ENCODE measurements around the gene SLC23A2. TPM values are rescaled to one million over a fixed set of nuclear protein-coding genes. Genes with fewer than 3 reads are reported as not detected.

The SLC23A2 gene
- total RNA-seq, 1 experiment from 2014 or later: 37.3 TPM

GRCh38 chr20:4836935-4837334, 164.4 kb downstream of the SLC23A2 start:
- no peaks in the 10 kb centered on the region for H3K4me1 ChIP-seq
- H3K4me3 ChIP-seq (ENCODE audit: low read depth, low read length): no peak overlapping the region
- intact Hi-C loops (cut with micrococcal nuclease; ENCODE audit: unreplicated experiment): no loop called here
- no peaks in the 10 kb centered on the region for H3K36me3 ChIP-seq (ENCODE audit: control insufficient read depth, insufficient read depth, low read length)
- no peaks in the 10 kb centered on the region for H3K36me3 Mint-ChIP-seq (ENCODE audit: insufficient read depth, unreplicated experiment)
- no peaks in the 10 kb centered on the region for H3K9me3 ChIP-seq
- CTCF ChIA-PET: no interaction called here
- no peaks in the 10 kb centered on the region for H3K9me3 Mint-ChIP-seq (ENCODE audit: unreplicated experiment)
- H3K27me3 ChIP-seq (replicated peaks; ENCODE audit: control insufficient read depth, insufficient read depth, low read length): no peaks in the 10 kb centered on the region
- no peak for DNase-seq
- no TSS peak for BruUV-seq (replicated peaks)
- TF ChIP-seq CTCF (IDR thresholded peaks at IDR 0.05; ENCODE audit: insufficient read depth in 1 of 2, low read depth in 1 of 2, low read length in 1 of 2, severe bottlenecking in 1 of 2, unreplicated experiment in 1 of 2): no peak
- H3K4me1 Mint-ChIP-seq (ENCODE audit: low read depth, unreplicated experiment): no peaks in the 10 kb centered on the region
- no peak overlapping the region for H3K4me3 Mint-ChIP-seq (ENCODE audit: unreplicated experiment)
- H3K27ac Mint-ChIP-seq (ENCODE audit: unreplicated experiment): no peak overlapping the region
- peaks cover 12% of the 10 kb centered on the region for H3K27me3 Mint-ChIP-seq (ENCODE audit: insufficient read depth, unreplicated experiment)
- POLR2A ChIA-PET: no interaction called here

GRCh38 chr20:4836473-4836872, 164.8 kb downstream of the SLC23A2 start:
- Mint-ChIP-seq H3K27me3 (ENCODE audit: insufficient read depth, unreplicated experiment) (peaks cover 16% of the 10 kb centered on the region), H3K9me3 (ENCODE audit: unreplicated experiment) (no peaks in the 10 kb centered on the region), H3K27ac (ENCODE audit: unreplicated experiment) (no peak overlapping the region), H3K36me3 (ENCODE audit: insufficient read depth, unreplicated experiment) (no peaks in the 10 kb centered on the region), H3K4me1 (ENCODE audit: low read depth, unreplicated experiment) (no peaks in the 10 kb centered on the region), H3K4me3 (ENCODE audit: unreplicated experiment) (no peak overlapping the region)
- intact Hi-C loops (cut with micrococcal nuclease; ENCODE audit: unreplicated experiment): no loop called here
- BruUV-seq (replicated peaks): no TSS peak
- TF ChIP-seq CTCF (IDR thresholded peaks at IDR 0.05; ENCODE audit: insufficient read depth in 1 of 2, low read depth in 1 of 2, low read length in 1 of 2, severe bottlenecking in 1 of 2, unreplicated experiment in 1 of 2): no peak
- no peaks in the 10 kb centered on the region for H3K9me3 ChIP-seq
- no peaks in the 10 kb centered on the region for H3K4me1 ChIP-seq
- no peak overlapping the region for H3K4me3 ChIP-seq (ENCODE audit: low read depth, low read length)
- CTCF ChIA-PET: no interaction called here
- H3K27me3 ChIP-seq (replicated peaks; ENCODE audit: control insufficient read depth, insufficient read depth, low read length): no peaks in the 10 kb centered on the region
- H3K36me3 ChIP-seq (ENCODE audit: control insufficient read depth, insufficient read depth, low read length): no peaks in the 10 kb centered on the region
- POLR2A ChIA-PET: no interaction called here
- no peak for DNase-seq

GRCh38 chr20:4835244-4836177, 165.8 kb downstream of the SLC23A2 start:
- BruUV-seq (replicated peaks): no TSS peak
- no peaks in the 10 kb centered on the region for H3K9me3 Mint-ChIP-seq (ENCODE audit: unreplicated experiment)
- H3K4me1 ChIP-seq: no peaks in the 10 kb centered on the region
- no peak for DNase-seq
- CTCF ChIA-PET: interaction anchor here (0.6 kb wide), 1 partner anchor 308 kb away, joined by 3 read pairs; no protein-coding TSS in a partner anchor
- no peaks in the 10 kb centered on the region for H3K36me3 Mint-ChIP-seq (ENCODE audit: insufficient read depth, unreplicated experiment)
- no peaks in the 10 kb centered on the region for H3K27me3 ChIP-seq (replicated peaks; ENCODE audit: control insufficient read depth, insufficient read depth, low read length)
- H3K9me3 ChIP-seq: no peaks in the 10 kb centered on the region
- no peak overlapping the region for H3K4me3 ChIP-seq (ENCODE audit: low read depth, low read length)
- TF ChIP-seq CTCF (IDR thresholded peaks at IDR 0.05; ENCODE audit: insufficient read depth in 1 of 2, low read depth in 1 of 2, low read length in 1 of 2, severe bottlenecking in 1 of 2, unreplicated experiment in 1 of 2): no peak
- POLR2A ChIA-PET: no interaction called here
- H3K4me1 Mint-ChIP-seq (ENCODE audit: low read depth, unreplicated experiment): no peaks in the 10 kb centered on the region
- H3K27me3 Mint-ChIP-seq (ENCODE audit: insufficient read depth, unreplicated experiment): peaks cover 16% of the 10 kb centered on the region
- no peak overlapping the region for H3K27ac Mint-ChIP-seq (ENCODE audit: unreplicated experiment)
- intact Hi-C loops (cut with micrococcal nuclease; ENCODE audit: unreplicated experiment): no loop called here
- H3K4me3 Mint-ChIP-seq (ENCODE audit: unreplicated experiment): no peak overlapping the region
- no peaks in the 10 kb centered on the region for H3K36me3 ChIP-seq (ENCODE audit: control insufficient read depth, insufficient read depth, low read length)
